Thyroid gland (tissue), 4 donors: Measurements from ENCODE around the gene HAGHL. TPM values are rescaled to one million over a fixed set of nuclear protein-coding genes. Genes with fewer than 3 reads are reported as not detected.

Source experiments
- DNase-seq, 2 donors: peaks; one replicate each; pipeline ENCODE4 v3.0.0-alpha.2; 2019
- H3K27ac ChIP-seq, 3 donors: fragments of 200-600 bp; sonication (generic); 1 replicate in 2 of 3; 2 replicates in 1 of 3; pipeline ENCODE4 v1.5.1; 2016 to 2019; ENCODE audit warnings: mild to moderate bottlenecking in 1 of 3, moderate library complexity in 1 of 3
- H3K27me3 ChIP-seq: fragments of 200-600 bp; sonication (generic); one replicate; pipeline ENCODE4 v1.5.1; 2019
- H3K36me3 ChIP-seq, 2 donors: fragments of 200-600 bp; sonication (generic); one replicate each; pipeline ENCODE4 v1.5.1; 2016 to 2019
- H3K4me1 ChIP-seq, 2 donors: fragments of 200-600 bp; sonication (generic); one replicate each; pipeline ENCODE4 v1.5.1; 2017 to 2019
- H3K4me3 ChIP-seq, 3 donors: fragments of 200-600 bp; sonication (generic); replicated peaks in 1 of 3; 1 replicate in 2 of 3; 2 replicates in 1 of 3; pipeline ENCODE4 v1.5.1; 2016; ENCODE audit warnings: mild to moderate bottlenecking in 1 of 3
- H3K9me3 ChIP-seq: fragments of 200-600 bp; sonication (generic); one replicate; pipeline ENCODE4 v1.5.1; 2017
- POLR2A ChIP-seq, 2 donors: fragments of 450-650 bp; IDR thresholded peaks; one replicate each; pipeline ENCODE4 v1.6.1; 2017; ENCODE audit warnings: antibody characterized with exemption in 2 of 2, mild to moderate bottlenecking in 2 of 2, moderate library complexity in 1 of 2
- WGBS, 2 donors: methylation state at CpG; one replicate each; pipeline ENCODE4 v1.1.5; 2017; 5-methylcytosine and 5-hydroxymethylcytosine counted together
- intact Hi-C: fragments of 100-400 bp; cut with DNase I; formaldehyde crosslinking; loops from one replicate; pipeline ENCODE4 v1.15.1; 2023
- total RNA-seq, 4 donors: library from RNA; depleted of rRNA; stranded (reverse); fragments of >200 nt; gene quantifications; one replicate each; pipeline ENCODE4 v1.2.3, GENCODE V29; 2016
- TF ChIP-seq, protein P1 (sequence below), 6 experiments: fragments of 200-600 bp in 3 of 6; fragments of 450-650 bp in 3 of 6; sonication (generic) in 3 of 6; IDR thresholded peaks; one replicate each; pipeline ENCODE4 v1.5.1; 2016 to 2019; ENCODE audit warnings: antibody characterized with exemption in 6 of 6, mild to moderate bottlenecking in 2 of 6, inconsistent platforms in 1 of 6, moderate library complexity in 1 of 6

The HAGHL gene
- total RNA-seq, 4 donors from 2014 or later: 3.8 to 8.7 (median 5.1) TPM; not detected in 1

DNA sequence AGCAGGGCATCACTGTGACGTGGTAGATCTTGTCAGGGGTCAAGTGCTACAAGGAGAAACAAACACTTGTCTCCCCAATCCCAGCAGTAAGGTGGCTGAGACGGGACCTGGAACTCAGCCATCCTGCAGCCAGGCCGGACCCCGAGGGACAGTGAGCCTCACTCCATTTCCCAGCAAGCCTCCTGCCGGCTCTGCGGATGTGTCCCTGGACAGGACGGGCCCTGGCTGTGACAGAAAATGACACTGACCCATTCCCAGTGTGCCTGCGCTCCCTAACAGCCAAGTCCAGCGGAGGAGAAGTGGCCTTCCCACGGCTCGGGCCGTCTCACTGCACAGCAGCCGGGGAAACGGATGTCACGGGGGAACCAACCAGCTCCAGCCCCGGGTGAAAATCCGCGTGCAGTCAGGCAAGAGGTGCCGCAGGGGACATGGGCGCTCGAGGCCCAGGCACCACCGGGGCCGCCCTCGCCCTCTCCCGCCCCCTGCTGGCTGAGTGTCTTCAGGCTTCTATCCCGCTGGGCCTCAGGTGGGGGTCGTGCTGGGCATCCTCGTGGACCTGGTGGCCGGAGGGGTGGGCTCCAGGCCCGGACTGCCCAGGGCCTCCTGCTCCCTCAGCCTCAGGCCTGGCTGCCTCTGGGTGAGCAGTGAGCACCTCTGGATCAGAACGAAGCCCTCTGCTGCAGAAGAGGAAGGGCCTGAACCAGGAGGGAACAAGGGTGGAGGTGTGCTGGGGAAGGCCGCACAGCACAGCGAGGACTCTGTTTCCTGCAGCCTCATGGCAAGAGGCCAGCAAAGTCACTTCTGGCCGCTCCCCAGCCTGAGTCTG is 6.7 kb downstream of the HAGHL start:
- no peaks in the 10 kb centered on the region for H3K9me3 ChIP-seq
- H3K36me3 ChIP-seq: peaks cover 18 to 41% of the 10 kb centered on the region in 2 donors
- intact Hi-C loops: no loop called here
- WGBS, 2 donors: 87% methylated on average over 9 to 31 of the region's 34 CpGs
- H3K27ac ChIP-seq: no peak overlapping the region
- H3K4me3 ChIP-seq: no peak overlapping the region
- no peak for TF ChIP-seq POLR2A (IDR thresholded peaks at IDR 0.05)
- TF ChIP-seq, protein P1, sequence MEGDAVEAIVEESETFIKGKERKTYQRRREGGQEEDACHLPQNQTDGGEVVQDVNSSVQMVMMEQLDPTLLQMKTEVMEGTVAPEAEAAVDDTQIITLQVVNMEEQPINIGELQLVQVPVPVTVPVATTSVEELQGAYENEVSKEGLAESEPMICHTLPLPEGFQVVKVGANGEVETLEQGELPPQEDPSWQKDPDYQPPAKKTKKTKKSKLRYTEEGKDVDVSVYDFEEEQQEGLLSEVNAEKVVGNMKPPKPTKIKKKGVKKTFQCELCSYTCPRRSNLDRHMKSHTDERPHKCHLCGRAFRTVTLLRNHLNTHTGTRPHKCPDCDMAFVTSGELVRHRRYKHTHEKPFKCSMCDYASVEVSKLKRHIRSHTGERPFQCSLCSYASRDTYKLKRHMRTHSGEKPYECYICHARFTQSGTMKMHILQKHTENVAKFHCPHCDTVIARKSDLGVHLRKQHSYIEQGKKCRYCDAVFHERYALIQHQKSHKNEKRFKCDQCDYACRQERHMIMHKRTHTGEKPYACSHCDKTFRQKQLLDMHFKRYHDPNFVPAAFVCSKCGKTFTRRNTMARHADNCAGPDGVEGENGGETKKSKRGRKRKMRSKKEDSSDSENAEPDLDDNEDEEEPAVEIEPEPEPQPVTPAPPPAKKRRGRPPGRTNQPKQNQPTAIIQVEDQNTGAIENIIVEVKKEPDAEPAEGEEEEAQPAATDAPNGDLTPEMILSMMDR (IDR thresholded peaks at IDR 0.05): no peak
- no peaks in the 10 kb centered on the region for H3K27me3 ChIP-seq
- peaks cover 5% of the 10 kb centered on the region in 2 donors for H3K4me1 ChIP-seq
- DNase-seq: no peak

DNA sequence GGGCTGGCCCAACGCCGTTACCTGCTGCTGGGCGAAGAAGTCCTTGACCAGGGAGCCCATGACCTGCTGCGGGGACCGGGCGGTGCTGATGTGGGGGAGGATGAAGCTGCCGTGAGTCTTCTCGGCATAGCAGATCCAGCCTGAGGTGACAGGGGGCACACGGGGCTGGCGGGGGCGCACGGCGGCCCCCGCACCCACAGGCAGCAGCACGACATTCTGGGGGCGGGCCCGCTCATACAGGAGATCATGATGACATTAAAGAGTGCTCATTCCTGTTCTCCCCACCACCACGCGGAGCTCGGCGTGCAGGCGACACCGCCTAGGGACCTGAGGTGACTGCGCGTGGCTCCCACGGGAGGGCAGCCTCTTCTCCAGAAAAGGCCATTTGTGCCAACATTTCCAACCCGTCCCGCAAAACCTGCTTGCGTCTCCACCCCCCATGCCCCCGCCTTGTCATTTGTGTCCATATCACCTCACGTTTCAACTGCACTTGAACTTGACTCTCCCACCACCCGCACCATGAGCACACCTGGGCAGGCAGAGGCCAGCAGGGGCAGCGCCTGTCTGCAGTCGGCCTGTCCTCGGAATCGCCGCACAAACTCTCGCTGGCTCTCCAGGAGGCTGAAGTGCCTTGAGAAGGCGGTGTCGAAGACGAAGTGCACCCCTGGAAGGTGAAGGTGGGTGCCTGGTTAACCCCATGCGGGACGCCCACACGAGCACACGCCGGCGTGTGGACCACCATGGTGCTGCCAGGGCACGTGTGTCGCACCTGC is 7.5 kb downstream of the HAGHL start:
- Histone ChIP-seq H3K27ac (no peak overlapping the region), H3K9me3 (no peaks in the 10 kb centered on the region), H3K36me3 (peaks cover 18 to 41% of the 10 kb centered on the region in 2 donors), H3K4me3 (no peak overlapping the region), H3K4me1 (no peaks in the 10 kb centered on the region), H3K27me3 (no peaks in the 10 kb centered on the region)
- no peak for DNase-seq
- intact Hi-C loops: no loop called here
- no peak for TF ChIP-seq POLR2A (IDR thresholded peaks at IDR 0.05)
- TF ChIP-seq, protein P1 (IDR thresholded peaks at IDR 0.05): no peak
- 92% methylated on average over 33 to 49 of the region's 49 CpGs for WGBS, 2 donors

DNA sequence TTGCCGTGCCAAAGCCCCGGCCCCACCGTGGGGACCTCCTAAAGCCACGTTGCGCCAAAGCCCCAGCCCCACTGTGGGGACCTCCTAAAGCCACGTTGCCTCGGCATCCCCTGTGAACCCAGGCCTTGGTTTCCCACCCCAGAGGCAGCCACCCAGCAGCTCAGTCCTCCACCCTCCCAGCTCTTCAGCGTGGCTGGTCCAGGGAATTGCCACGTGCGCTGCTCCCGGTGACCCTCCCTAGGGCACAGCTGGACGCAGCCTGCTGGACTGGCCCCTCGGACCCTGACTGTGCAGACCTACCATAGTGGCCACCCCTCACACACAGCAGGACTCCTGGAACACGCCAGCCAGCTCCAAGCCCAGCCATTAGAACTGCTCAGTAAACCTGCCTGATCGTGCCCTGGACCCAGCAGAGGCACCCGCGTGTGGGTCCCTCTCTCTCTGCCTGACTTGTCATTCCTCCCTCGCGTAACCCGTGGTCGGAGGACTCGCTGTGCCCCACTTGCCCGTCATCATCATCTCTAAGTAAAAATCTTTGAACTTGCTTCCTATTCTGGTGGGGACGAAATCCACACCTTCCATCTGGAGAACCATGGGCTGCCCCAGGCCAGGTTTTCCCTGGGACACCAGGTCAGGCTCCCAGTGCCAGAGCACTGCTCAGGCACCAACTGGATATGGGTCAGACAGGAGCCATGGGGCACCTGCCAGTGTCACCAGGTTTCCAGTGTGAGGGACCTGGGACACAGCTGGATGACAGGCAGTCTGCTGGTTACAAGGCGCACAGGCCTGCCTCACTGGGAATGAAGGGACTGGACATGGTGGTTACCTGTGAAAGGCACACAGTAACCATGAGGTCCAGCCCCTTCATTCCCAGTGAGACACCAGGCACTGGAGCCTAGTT is 8.3 kb downstream of the HAGHL start:
- intact Hi-C loops: no loop called here
- Histone ChIP-seq H3K9me3 (no peaks in the 10 kb centered on the region), H3K36me3 (peaks cover 18 to 41% of the 10 kb centered on the region in 2 donors), H3K4me1 (peaks cover 6% of the 10 kb centered on the region in 2 donors), H3K4me3 (no peak overlapping the region), H3K27me3 (no peaks in the 10 kb centered on the region), H3K27ac (no peak overlapping the region)
- WGBS, 2 donors: 94 to 97% methylated on average over 24 of the region's 25 CpGs
- TF ChIP-seq POLR2A (IDR thresholded peaks at IDR 0.05): no peak
- TF ChIP-seq, protein P1 (IDR thresholded peaks at IDR 0.05): no peak
- DNase-seq: no peak

DNA sequence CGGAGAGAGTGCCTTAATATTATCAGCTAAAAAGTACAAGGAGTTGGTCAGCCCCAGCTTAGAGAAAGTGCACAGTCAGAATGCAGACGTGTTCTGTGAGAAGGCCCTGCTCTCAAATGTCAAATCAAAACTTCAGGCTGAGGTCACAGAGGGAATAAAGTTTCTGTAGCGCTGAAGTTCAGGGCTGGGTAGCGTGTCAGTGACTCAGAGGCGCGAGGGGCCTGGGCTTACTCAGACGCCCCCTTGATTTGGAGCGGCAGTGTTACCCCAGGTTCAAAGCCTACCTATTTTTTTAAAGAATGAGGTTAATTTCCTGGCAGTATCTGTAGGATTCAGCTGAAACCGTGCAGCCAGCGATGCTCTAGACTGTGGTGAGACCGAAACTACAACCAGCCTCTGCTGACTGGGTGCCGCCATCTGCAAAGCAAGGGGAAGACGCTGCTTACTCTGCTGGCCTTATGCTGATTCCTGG is 9.1 kb downstream of the HAGHL start:
- DNase-seq: no peak
- Histone ChIP-seq H3K4me3 (no peak overlapping the region), H3K9me3 (no peaks in the 10 kb centered on the region), H3K27me3 (no peaks in the 10 kb centered on the region), H3K27ac (no peak overlapping the region), H3K4me1 (peaks cover 8% of the 10 kb centered on the region in 2 donors), H3K36me3 (peaks cover 18 to 41% of the 10 kb centered on the region in 2 donors)
- 91 to 92% methylated on average over 13 of the region's 13 CpGs for WGBS, 2 donors
- TF ChIP-seq POLR2A (IDR thresholded peaks at IDR 0.05): no peak
- TF ChIP-seq, protein P1 (IDR thresholded peaks at IDR 0.05): no peak
- intact Hi-C loops: no loop called here
